22Rv1 (cell line): Measurements from ENCODE around the gene TMEM33.

ENCODE experiments used
- CTCF ChIP-seq: fragments of 450-650 bp; IDR thresholded peaks from 2 replicates; pipeline ENCODE4 v1.5.1; 2017; ENCODE audit warnings: mild to moderate bottlenecking
- ZFX ChIP-seq: fragments of 450-650 bp; IDR thresholded peaks from 2 replicates; pipeline ENCODE4 v1.6.1; 2017; ENCODE audit warnings: antibody characterized with exemption, borderline replicate concordance

GRCh38 chr4:41918278-41918677 is 17.0 kb upstream of the TMEM33 start:
- TF ChIP-seq CTCF (no peak), ZFX (no peak)
